Renal cortical epithelial cell (primary cell): ENCODE data around the gene KCNMA1. TPM values are rescaled to one million over a fixed set of nuclear protein-coding genes. Genes with fewer than 3 reads are reported as not detected.

Experiments used
- DNase-seq: peaks from one replicate; pipeline ENCODE4 v3.0.0-alpha.2; 2011; ENCODE audit warnings: low read depth
- total RNA-seq: library from RNA; depleted of rRNA; stranded (reverse); fragments of >200 nt; gene quantifications from 2 replicates; pipeline ENCODE4 v1.2.3, GENCODE V29; 2014

The KCNMA1 gene
- total RNA-seq, 1 donor from 2014 or later: 12.9 TPM

DNA sequence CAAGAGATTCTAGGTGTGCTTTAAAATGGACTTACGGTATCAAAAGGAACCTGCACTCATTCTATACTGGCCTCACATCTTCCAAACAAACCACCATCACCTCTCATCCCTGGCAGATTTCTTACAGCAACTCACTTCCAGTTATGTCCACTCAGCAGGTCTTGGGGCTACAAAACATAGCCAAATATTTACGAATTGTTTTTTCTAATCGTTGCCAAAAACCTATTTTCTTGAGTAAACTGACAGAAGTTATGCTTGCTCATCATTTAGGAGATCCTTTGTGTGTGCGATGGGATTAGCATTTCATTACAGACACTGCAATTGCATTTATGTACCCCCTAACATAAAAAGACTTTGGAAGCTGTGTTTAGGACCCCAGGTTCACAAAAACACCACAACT, 2.7 kb downstream of the KCNMA1 start:
- no peak for DNase-seq

DNA sequence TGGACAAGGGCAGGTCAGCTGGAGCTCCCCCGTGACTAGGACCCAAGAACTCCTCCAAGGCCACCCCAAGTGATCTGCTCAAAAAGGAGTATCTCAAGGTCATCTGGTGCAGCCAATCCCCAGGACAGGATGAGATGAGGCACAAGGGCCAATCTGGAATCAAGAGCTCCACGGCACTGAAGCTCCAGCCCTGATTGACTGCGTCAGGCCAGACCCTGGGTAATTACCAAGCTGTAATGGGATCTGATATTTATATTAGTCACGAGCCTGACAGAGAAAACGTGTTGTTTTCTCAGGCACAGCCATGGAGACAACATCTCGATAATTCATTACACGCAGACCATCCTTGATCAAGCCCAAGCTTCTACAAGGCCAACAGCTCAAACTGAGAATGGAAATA, 4.2 kb downstream of the KCNMA1 start:
- no peak for DNase-seq

DNA sequence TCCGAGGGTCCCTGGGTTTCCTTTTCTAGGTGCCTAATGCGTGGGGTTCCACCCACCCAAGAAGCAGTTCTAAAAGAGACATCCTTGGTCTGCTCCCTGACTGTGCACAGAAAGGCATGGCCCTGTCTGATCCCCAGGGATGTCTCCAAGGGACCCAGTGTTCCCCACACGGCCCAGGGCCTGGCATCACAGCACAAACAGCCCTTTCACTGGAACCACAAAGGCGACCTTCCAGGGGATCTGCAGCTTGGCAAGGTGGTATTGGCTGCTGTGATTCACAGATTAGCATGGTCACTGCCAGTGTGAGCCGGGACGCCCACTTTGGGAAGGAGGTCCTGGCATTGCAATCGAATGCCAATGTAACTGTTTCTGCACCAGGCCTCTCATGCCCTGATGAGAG, 6.4 kb downstream of the KCNMA1 start:
- no peak for DNase-seq

DNA sequence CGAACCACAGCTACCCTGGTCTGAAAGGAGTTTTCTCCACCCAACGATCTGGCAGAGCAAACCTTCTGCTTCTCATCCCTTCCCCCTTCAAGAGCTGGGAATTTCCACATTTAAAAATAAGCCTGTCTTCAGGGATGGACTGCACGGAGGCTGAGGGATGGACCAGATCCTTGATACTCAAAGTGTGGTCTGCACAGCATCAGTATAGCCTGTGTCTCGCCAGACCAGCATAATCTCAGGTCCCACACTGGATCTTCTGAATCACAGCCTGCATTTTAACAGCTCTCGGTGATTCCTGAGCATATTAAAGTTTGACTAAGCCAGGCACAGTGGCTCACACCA, 7.1 kb downstream of the KCNMA1 start:
- DNase-seq: no peak

DNA sequence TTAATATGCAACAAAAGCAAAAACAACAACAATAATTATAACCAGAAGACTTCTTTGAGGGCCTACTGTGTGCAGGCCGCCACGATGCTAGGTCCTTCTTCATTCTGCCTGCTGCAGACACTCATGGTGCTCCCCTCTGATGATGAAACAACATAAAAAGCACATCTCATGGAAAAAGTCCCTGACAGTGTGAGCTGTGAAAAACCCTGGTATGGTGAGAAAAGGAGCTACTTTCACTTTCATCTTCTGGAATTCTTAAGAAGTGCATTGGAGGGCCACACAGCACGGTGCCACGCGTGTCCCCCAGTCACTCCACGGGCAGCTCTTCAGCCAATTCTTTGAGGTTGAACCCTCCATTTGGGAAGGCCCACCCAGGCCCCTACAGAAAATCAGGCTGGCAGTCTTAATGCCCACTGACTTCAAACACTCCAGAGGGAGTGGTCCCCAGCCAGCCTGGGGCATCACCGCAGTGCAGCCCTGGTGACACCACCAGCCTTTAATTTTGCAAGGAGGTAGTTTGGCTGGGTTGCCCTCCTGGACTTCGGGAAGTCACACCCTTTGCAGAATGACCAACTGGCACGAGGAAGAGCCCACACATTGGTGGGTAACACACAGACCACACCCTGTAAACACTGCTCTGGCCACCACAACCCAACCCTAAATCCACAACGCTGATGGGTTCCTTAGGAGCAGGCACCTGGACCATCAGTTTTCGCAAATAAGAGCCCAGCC, 7.7 kb downstream of the KCNMA1 start:
- peak; percentile 40 for DNase-seq

DNA sequence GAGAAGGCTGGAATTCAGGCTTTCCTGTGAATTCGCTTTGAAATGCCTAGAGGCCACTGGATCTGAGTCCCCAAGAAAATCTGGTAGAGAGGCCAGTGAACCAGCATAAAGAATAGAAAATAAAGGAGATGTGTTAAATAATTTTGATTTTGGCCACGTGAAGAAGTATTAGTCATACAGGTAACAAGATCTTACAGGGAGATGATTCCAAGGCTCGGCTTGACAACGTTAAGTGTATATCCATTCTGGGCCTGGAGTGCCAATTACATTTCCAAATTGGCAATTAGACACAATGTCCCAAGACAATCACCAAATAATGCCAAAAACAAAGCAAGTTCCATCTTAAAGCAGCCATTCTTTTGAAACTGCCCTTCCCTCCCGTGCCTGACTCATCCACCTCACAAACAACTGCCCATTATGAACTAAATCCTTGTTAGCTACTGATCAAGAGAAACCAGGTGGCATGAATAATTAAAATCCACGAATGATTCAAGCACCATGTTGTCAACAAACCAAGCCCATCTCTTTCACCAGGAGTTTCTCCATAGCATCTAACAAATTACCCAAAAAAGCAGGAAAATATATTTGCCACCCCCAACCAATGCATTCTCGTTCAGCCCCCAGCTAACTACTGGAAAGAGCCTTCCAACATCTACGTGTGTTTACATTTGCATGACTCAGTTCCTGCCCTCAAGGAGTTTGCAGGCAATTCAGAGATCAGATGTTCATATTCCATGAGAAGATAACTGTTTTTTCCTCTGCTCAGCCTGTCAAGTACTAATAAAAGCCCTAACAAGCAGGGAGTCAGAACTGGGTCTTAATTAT, 8.5 kb downstream of the KCNMA1 start:
- DNase-seq: peak; percentile 72

DNA sequence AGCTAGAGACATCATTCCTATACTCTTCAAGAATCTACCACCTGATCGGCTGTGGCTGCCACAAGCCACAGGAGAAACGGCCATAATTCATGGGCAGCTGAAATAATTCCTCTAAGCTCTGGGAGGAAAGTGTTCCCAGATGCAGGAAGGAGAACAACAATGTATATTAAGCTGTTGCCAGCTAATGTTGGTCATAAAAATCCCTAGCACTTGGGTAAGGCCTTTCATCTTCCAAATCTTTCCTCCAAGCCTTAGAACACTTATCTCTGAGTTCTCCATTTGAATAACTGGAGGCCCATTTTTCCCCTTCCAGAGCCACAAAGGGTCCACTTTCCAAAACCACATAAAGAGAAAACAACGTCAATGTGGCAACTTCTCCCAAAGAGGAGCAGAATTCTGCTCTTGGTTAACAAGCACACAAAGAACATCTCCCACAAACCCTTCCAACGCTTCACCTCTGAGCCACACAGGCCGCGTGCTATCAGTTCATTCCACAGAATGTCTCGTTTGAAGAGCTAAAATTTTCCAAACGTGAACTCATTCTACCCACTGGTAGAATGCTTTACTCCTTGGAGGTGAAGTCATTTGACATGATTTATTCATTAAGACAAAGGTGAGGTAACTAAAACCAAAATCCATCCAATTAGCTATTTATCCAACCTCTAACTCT, 11.2 kb downstream of the KCNMA1 start:
- DNase-seq: no peak

DNA sequence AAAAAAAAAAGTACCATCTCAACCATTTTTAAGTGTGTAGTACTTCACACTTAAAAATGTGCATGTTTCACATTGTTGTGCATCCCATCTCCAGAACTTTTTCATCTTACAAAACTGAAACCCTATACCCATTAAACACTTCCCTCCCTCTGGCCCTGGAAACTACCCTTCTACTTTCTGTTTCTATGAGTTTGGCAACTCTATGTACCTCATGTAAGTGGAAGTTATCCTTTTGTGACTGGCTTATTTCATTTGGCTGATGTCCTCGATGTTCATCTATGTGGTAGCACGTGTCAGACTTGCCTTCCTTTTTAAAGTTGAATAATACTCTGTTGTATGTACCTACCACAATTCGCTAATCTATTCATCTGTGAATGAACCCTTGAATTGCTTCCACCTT, 12.2 kb downstream of the KCNMA1 start:
- no peak for DNase-seq

DNA sequence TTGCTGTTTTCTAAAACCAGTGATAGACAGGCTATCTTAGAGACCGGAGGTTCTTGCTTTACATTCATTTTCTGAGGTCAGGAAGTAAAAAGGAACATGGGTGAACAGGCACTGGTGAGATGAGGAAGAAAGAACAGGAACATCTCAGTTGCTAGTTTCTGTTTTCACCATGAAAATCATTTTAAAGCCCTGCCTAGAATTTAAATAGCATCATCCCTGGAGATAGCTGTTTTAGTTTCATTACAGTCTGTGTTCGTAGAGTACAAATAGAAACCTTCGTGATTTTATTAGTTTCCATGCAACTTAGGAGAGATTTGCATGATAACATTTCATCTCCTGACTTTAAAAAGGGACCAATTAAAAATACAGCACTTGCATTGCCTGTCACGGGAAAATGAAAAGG, 14.7 kb downstream of the KCNMA1 start:
- DNase-seq: no peak

DNA sequence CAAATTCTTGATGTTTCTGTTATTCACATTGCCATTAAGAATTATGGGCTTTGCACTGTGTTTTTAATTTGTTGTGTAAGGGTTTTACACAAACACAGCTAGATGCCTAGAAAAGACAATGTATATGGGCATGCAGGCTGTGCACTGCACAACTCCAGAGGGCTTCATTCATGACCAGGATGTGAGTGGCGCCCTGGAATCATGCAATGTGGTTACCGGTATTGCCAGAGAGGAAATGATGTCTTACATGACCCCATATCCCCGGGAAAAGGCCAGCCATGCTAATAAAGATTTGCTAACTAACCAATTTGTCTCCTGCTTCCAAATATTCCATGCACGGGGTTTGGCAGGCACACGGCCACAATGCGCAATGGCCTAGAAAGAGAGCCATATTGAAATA, 16.9 kb downstream of the KCNMA1 start:
- DNase-seq: no peak

DNA sequence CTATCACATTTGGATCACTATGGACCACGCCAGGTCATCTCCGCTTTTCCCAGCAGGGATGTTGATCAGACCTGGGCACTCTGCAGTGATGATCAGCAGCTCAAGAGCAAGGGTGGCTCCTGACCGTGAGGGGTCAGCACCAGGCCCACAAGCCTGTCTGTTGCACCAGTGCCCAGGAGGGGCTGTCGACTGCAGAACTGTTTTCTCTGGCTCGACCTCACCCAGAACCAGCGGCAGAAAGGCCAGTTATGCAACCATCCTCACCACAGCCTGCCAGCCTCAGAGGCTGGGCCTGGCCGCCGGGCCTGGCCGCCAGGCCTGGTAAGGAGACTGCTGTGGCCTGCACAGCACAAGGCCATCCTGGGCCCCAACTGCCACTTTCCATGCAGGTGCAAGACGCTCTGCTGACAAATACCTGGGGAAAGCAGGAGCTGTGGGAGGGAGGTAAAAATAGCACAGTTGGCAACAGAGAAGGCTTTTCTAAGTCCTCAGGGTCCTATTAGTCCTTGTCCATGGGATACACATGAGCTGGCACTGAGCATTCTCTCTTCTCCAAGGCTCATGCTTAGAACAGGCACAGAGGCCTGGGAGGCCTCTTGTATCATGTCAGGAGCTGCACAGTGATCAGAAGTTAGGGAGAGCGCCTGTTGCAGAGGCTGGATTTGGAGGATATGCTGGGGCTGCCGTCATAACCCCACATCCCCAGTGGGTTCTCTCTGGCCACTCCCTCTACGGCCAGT, 17.5 kb downstream of the KCNMA1 start:
- DNase-seq: no peak

DNA sequence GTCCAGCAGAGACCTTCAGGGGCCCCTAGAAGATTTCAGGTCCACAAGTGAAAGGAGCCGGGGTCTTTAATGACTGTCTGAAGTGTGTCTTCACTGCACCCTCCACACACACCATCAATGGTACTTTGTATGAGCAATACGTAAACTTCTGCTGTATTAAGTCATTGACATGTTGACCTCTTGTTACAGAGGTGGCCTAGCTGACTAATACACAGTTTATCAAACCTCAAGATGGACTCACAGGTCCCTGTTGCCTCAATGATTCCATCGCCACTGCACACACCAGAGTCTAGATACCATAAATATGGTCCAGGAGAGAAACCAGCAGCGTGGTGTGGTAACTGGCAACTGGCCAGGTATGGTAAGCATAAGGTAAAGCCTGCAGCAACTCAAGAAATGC, 19.5 kb downstream of the KCNMA1 start:
- DNase-seq: no peak

DNA sequence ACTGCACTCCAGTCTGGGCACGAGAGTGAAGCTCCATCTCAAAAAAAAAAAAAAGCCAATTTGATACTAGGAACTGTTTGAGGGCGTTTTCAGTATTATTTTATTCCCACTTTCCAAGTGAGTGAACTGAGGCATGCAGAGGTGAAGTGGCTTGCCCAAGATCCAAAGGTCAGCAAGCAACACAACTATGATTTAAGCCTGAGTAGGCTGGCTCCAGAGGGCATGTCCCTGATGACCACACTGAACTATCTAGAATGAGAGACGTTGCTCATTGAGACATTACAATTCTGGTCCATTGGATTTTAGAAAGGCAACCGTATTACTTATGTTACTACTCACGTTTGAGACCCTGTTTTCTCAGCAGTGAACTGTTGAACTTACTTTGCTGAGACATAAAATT, 20.8 kb downstream of the KCNMA1 start:
- DNase-seq: no peak

DNA sequence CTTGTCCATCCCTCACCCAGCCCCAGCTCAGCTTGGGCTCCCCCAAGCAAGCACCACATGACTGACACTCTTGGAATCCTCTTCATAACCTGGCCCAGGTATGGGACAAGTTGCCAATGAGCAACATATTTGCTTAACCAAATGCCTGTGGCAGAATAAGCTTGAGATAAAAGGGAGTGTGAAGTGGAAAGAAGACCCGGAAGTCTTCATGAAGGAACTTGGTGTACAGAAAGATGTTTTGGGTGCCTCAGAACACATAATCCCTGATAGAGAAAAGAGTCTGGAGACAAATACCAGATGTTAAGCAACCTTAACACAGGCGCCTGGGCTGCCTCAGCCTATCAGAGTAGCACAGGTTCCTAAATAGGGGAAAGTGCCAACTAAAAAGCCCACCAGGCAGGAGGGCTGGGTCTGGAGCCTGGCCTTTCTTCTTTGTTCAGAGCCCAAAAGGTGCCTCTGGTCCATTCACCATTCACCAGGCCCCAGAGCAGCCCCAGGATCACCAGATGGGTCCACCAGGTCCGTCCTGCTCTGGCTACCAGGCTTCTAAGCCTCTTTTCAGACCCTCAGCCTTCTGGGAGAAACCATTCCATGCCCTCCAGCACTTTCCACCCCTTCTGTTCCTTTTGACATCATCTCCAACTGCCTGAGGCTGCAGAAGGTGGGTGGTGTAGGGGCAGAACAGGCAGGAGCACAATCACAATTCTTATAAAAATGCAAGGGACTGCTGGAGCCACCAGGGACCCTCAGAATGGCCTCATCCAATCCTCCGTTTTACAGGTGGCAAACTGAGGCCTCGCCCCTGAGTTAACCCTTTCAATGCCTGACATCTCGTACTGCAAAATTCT, 22.6 kb downstream of the KCNMA1 start:
- no peak for DNase-seq

DNA sequence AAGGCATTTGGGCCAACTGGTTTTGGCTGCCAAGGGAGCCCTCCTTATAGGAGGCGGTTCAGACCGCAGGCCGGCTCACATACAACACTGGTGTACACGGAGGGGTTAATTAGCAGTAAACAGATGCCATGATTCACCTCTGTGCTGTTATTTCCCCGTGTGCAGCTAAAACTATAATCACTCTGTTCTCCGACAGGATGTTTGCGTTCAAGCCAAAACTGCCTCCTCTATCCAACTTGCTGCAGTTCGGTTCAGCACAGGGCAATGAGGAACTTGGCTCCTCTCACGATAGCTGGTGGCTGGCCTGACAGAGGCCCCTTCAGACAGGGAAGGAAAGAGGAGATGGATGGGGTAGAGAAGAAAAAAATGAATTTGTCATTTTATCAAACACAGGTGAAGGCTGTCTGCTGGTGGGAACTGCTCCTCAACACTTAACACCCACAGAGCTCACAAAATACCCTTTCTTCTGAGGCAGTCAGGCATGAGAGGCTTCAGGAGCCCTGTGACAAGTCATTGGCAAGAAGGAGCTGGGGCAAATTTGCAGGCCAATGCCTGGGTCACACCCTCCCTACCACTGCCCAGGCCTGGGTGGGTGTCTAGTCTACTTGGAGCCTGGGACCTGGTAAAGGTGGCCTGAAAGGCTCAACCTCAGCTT, 24.0 kb downstream of the KCNMA1 start:
- peak; percentile 63 for DNase-seq

DNA sequence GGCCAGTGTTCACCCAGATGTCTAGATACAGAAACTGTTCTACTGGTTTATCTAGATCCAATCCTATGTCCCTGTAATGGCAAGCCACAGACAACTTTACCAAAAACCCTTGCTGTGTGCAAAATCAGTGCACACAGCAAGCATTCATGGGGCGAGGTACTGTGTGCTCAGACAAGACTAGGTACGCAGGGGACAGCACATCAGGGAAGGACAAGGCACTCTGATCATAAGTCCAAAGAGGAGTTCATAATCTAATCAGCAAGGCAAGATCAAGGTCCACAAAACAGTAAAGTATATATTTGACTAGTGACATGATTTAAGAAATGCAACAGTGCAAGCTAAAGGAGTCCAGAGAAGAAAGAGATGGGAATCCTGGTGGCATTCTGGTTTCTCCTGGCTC, 25.9 kb downstream of the KCNMA1 start:
- DNase-seq: no peak

DNA sequence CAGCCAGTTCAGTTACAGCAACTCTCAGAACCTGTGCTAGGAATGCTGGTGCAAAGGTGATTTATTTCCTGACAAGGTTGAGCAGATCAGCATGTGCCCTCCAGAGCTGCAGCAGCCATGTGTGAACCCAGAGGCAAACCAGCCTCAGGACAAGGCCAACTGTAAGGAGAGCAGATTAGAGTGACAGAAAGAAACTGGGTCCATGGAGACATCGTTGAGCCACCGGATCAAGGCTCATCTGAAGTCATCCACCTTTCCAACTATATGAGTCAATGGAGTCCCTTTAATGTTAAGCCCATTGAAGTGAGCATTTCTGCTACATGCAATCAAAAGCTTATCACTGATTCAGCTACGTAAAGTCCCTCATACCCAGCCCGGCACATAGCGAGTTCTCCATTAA, 26.4 kb downstream of the KCNMA1 start:
- no peak for DNase-seq

DNA sequence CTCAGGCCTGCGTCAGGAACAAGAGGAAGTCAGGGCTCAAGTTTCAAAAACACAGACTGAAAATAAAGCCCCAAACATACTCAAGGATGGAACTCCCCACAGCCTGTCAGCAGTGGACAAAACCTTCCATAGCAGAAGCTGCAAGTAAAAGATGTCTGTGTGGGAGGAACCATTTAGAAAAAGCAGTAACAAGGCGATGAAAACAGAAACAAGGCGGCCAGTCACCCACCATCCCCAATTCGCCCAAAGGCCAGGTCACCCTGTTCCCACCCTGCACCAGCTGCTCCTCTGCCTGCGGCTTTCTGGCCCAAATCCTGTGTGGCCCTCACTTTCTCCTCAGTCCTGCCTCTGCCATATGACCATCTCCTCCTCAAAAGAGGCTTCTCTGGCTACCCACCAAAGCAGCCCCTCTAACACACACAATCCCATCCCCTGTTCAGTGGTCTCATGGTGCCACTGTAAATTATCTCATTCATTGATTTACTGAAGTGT, 27.8 kb downstream of the KCNMA1 start:
- DNase-seq: no peak

DNA sequence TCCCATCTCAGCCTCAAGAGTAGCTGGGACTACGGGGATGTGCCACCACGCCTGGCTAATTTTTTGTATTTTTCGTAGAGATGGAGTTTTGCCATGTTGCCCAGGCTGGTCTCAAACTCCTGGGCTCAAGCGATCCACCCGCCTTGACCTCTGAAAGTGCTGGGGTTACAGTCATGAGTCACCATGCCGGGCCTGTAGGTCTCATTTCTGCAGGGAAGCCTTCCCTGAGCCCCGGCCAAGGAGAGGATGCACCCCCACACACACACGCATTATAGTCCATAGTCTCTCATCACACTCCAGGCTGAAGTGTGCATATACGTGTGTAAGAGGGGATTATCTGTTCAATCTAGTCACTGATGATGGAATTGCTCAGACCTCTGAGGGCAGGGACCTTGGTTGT, 29.3 kb downstream of the KCNMA1 start:
- DNase-seq: no peak

DNA sequence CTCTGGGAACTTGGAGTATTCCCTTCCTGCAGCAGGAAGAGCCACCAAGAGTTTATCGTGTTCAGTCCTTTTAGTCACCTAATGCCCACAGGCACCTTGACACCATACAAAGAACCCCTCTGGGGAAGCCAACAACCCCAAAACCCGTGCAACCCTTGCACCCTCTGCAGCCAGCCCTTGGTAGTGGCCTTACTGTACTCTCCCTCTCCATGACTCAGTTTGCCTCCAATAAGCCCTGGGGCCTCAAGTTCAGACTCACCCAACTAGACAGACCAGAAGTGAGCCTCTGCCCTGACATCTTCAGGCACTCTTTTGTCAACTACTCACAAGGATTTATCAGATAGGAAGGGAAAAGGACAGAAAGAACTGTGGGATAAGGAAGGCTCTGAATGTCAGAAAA, 30.9 kb downstream of the KCNMA1 start:
- no peak for DNase-seq

DNA sequence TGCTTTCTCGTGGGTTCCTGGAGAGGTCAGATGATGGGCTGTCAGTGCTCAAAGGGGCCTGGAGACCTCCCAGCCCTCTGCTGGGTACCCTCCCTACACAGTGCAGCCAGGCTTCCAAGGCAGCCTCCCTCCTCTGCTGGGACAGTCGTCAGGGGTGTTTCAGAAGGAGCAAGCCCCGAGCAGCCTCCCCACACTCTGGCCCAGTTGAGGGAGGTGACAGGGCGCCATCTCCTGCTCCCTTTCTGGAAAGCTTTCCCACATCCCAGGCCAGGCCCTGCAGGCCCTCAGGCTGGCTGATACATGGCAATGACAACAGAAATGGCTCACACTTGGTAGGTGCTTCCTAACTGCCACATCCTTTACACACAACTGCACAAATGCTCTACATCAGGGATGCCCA, 32.1 kb downstream of the KCNMA1 start:
- DNase-seq: no peak
